A549 (cell line): Measurements from ENCODE around the gene AQP10. TPM values are rescaled to one million over a fixed set of nuclear protein-coding genes. Genes with fewer than 3 reads are reported as not detected.

Experiments used
- ATAC-seq, 2 experiments: fragments of 200-7000 bp in 1 of 2; fragments of >200 bp in 1 of 2; cut with Nextera tagmentation in 1 of 2; cut with Tn5 transposase in 1 of 2; 3 replicates each; pipeline versions ENCODE4 v1.8.0 to v1.9.1; 2018 to 2020; ENCODE audit warnings: mild to moderate bottlenecking in 1 of 2, moderate library complexity in 1 of 2
- CTCF ChIA-PET: fragments of 300-600 bp; sonication (Branson Sonifier 250); formaldehyde crosslinking; extraction: SDS; loops from one replicate; lab custom pipeline; 2021; ENCODE audit warnings: antibody characterized with exemption, inconsistent platforms; lab: Yijun Ruan, JAX
- POLR2A ChIA-PET: fragments of 350-600 bp; formaldehyde crosslinking; extraction: SDS; loops from one replicate; lab custom pipeline; 2021; ENCODE audit warnings: antibody characterized with exemption, inconsistent platforms; lab: Yijun Ruan, JAX
- DNase-seq, 2 experiments: peaks; one replicate each; pipeline versions ENCODE4 v3.0.0 to v3.0.0-alpha.2; 2011 to 2016; ENCODE audit warnings: low read depth in 1 of 2, low spot score in 1 of 2
- FAIRE-seq: peaks from 2 replicates; lab custom pipeline; 2011; peaks lifted over from hg19 to GRCh38; lab: Jason Lieb, UNC
- H3K27ac ChIP-seq, 2 experiments: fragments of >200 bp; sonication (Bioruptor Twin); formaldehyde crosslinking; 3 replicates each; pipeline ENCODE4 v1.5.1; 2016 to 2017
- H3K4me1 ChIP-seq: fragments of >200 bp; sonication (Bioruptor Twin); formaldehyde crosslinking; 3 replicates; pipeline ENCODE4 v1.6.1; 2016
- H3K4me2 ChIP-seq: fragments of >200 bp; sonication (Bioruptor Twin); formaldehyde crosslinking; 3 replicates; pipeline ENCODE4 v1.6.1; 2016
- H3K4me3 ChIP-seq: fragments of >200 bp; sonication (Bioruptor Twin); formaldehyde crosslinking; 3 replicates; pipeline ENCODE4 v1.5.1; 2016
- H3K9me3 ChIP-seq: fragments of >200 bp; sonication (Bioruptor Twin); formaldehyde crosslinking; 3 replicates; pipeline ENCODE4 v1.6.1; 2016
- CBX8 ChIP-seq: fragments of 200-600 bp; sonication (generic); IDR thresholded peaks from 2 replicates; pipeline ENCODE4 v1.6.1; 2016
- CEBPB ChIP-seq, 2 experiments: fragments of >200 bp in 1 of 2; sonication (Bioruptor Twin) in 1 of 2; formaldehyde crosslinking in 1 of 2; IDR thresholded peaks; 2 replicates each; pipeline ENCODE4 v1.6.1; 2012 to 2016
- CHD2 ChIP-seq: fragments of 150-350 bp; IDR thresholded peaks from 2 replicates; pipeline ENCODE4 v1.6.1; 2014; ENCODE audit warnings: low read length; ENCODE audit not compliant: partially characterized antibody
- EHF ChIP-seq: fragments of 250-450 bp; sonication (Bioruptor Pico); IDR thresholded peaks from 2 replicates; pipeline ENCODE4 v1.5.0; 2020; ENCODE audit warnings: mild to moderate bottlenecking
- FOXS1 ChIP-seq: fragments of 250-450 bp; sonication (Bioruptor Pico); IDR thresholded peaks from 2 replicates; pipeline ENCODE4 v1.5.0; 2020; ENCODE audit warnings: mild to moderate bottlenecking, moderate library complexity
- GATA3 ChIP-seq: IDR thresholded peaks from 2 replicates; pipeline ENCODE4 v1.6.1; 2012; ENCODE audit warnings: borderline replicate concordance
- HEYL ChIP-seq: fragments of 250-450 bp; sonication (Bioruptor Pico); IDR thresholded peaks from 2 replicates; pipeline ENCODE4 v1.8.0; 2021; ENCODE audit warnings: mild to moderate bottlenecking, moderate library complexity
- HOXA7 ChIP-seq: fragments of 250-450 bp; sonication (Bioruptor Pico); IDR thresholded peaks from 2 replicates; pipeline ENCODE4 v1.5.0; 2020; ENCODE audit warnings: mild to moderate bottlenecking, moderate library complexity
- JUN ChIP-seq, 2 experiments: fragments of >200 bp; sonication (Bioruptor Twin); formaldehyde crosslinking; IDR thresholded peaks; 2 replicates in 1 of 2; 3 replicates in 1 of 2; pipeline ENCODE4 v1.6.1; 2016 to 2017
- KDM5A ChIP-seq: fragments of 200-600 bp; sonication (generic); IDR thresholded peaks from 2 replicates; pipeline ENCODE4 v1.6.1; 2016; ENCODE audit warnings: antibody characterized with exemption, mild to moderate bottlenecking
- NR3C1 ChIP-seq: fragments of >200 bp; sonication (Bioruptor Twin); formaldehyde crosslinking; IDR thresholded peaks from 3 replicates; pipeline ENCODE4 v1.6.1; 2017
- PHF8 ChIP-seq: fragments of 200-600 bp; sonication (generic); IDR thresholded peaks from 2 replicates; pipeline ENCODE4 v1.6.1; 2016; ENCODE audit warnings: low read depth, mild to moderate bottlenecking, antibody characterized with exemption, moderate library complexity, borderline replicate concordance
- POLR2A ChIP-seq: IDR thresholded peaks from 2 replicates; pipeline ENCODE4 v1.6.1; 2012; ENCODE audit warnings: mild to moderate bottlenecking, low read length
- RCOR1 ChIP-seq: fragments of 150-350 bp; IDR thresholded peaks from 2 replicates; pipeline ENCODE4 v1.6.1; 2014; ENCODE audit warnings: antibody characterized with exemption, low read length, low read depth
- ZSCAN20 ChIP-seq: fragments of 250-450 bp; sonication (Bioruptor Pico); IDR thresholded peaks from 2 replicates; pipeline ENCODE4 v1.8.0; 2022; ENCODE audit warnings: mild to moderate bottlenecking, moderate library complexity
- WGBS: methylation state at CpG from one replicate; pipeline ENCODE4 v1.1.6; 2017; ENCODE audit errors: missing lambda C conversion rate; 5-methylcytosine and 5-hydroxymethylcytosine counted together
- polyA plus RNA-seq, 4 experiments: library from polyadenylated mRNA; depleted of rRNA in 3 of 4; stranded (reverse); fragments of >200 nt; fragmentation: RNase III in 1 of 4; extraction: RNeasy Plus Mini Kit Qiagen cat#74134 plus additional on column Dnase treatment in 1 of 4; gene quantifications; 2 replicates in 3 of 4; 3 replicates in 1 of 4; pipeline ENCODE4 v1.2.3, GENCODE V29; 2011 to 2017
- TF ChIP-seq, protein P1 (sequence below): fragments of 250-450 bp; sonication (Bioruptor Pico); IDR thresholded peaks from 2 replicates; pipeline ENCODE4 v1.5.0; 2021; ENCODE audit warnings: mild to moderate bottlenecking, moderate library complexity, borderline replicate concordance
- TF ChIP-seq, protein P2 (sequence below): IDR thresholded peaks from 2 replicates; pipeline ENCODE4 v1.6.1; 2012
- TF ChIP-seq, protein P3 (sequence below): IDR thresholded peaks from 2 replicates; pipeline ENCODE4 v1.6.1; 2012; ENCODE audit warnings: low read depth, borderline replicate concordance

The AQP10 gene
- polyA plus RNA-seq, 2 of the 4 experiments (the other 2 are of a cell fraction): not detected

DNA sequence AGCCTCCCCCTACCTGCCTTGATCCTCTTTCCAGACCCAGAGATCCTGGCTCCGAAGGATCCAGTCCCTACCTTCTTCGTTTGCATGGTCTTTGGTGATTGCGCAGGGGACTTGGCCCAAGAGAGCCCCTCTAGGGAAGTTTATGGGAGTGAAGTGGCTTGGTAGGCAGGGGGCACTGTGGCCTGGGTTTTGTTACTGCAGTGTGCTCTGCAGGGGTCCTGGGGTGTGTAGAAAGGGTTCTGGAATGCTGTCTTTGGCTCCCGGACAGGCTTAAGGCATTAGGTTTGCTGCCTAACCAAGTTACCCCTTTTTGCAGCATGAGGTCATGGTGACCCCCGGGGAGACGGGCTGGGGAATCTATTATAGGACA, 8.2 kb downstream of the AQP10 start:
- FAIRE-seq (no peak), ATAC-seq (no peak), DNase-seq (no peak)
- ChIA-PET CTCF (interaction anchor here (1.0 to 13.9 kb wide), 5 partner anchors 13 to 152 kb away, joined by 3 to 268 read pairs (median 3); no protein-coding TSS in a partner anchor), POLR2A (no interaction called here)
- Histone ChIP-seq H3K4me2 (no peak overlapping the region), H3K27ac (no peak overlapping the region), H3K4me3 (no peak overlapping the region), H3K9me3 (no peaks in the 10 kb centered on the region), H3K4me1 (peaks cover 16% of the 10 kb centered on the region)
- WGBS: 100% methylated on average over 3 of the region's 6 CpGs
- TF ChIP-seq CHD2: no peak

DNA sequence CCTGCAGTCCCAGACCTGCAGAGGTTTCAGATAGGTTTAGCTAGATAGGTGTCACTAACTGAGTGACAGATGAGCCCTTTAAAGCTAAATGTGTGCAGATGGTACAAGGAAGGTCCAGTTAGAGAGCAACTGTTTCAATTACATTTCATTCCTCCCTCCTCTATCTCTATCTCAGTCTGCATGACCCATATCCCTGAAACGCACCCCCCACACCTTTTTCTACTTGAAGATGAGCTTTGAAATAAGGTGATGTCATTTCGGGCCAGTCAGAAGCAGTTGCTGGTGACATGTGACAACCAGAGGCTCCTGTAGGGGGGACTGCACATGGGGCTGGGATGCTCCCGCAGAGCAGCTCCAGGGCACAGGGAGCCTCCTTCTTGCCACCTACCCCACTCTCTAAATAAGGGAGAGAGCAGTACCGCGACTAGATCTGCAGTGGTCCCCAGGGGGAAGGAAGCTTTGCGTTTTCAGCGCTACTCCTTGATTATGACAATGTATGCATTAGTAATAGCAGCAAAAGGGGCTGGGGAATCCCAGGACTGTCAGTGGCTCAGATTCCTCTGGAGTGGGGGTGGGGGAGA, 8.7 kb downstream of the AQP10 start:
- TF ChIP-seq, protein P1, sequence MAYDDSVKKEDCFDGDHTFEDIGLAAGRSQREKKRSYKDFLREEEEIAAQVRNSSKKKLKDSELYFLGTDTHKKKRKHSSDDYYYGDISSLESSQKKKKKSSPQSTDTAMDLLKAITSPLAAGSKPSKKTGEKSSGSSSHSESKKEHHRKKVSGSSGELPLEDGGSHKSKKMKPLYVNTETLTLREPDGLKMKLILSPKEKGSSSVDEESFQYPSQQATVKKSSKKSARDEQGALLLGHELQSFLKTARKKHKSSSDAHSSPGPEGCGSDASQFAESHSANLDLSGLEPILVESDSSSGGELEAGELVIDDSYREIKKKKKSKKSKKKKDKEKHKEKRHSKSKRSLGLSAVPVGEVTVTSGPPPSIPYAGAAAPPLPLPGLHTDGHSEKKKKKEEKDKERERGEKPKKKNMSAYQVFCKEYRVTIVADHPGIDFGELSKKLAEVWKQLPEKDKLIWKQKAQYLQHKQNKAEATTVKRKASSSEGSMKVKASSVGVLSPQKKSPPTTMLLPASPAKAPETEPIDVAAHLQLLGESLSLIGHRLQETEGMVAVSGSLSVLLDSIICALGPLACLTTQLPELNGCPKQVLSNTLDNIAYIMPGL (CRISPR knock-in tag): no peak
- TF ChIP-seq CBX8: no peak
- TF ChIP-seq KDM5A: no peak
- TF ChIP-seq HOXA7 (CRISPR knock-in tag): no peak
- no peak for TF ChIP-seq PHF8
- no peak for TF ChIP-seq EHF (CRISPR knock-in tag)
- no peak for TF ChIP-seq NR3C1
- no peak for TF ChIP-seq GATA3
- TF ChIP-seq HEYL (CRISPR knock-in tag): no peak
- no peak for TF ChIP-seq FOXS1 (CRISPR knock-in tag)
- TF ChIP-seq, protein P2, sequence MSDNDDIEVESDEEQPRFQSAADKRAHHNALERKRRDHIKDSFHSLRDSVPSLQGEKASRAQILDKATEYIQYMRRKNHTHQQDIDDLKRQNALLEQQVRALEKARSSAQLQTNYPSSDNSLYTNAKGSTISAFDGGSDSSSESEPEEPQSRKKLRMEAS: no peak
- TF ChIP-seq CEBPB (IDR thresholded peaks at IDR 0.05): no peak
- TF ChIP-seq RCOR1: no peak
- no peak for TF ChIP-seq ZSCAN20 (CRISPR knock-in tag)
- TF ChIP-seq, protein P3, sequence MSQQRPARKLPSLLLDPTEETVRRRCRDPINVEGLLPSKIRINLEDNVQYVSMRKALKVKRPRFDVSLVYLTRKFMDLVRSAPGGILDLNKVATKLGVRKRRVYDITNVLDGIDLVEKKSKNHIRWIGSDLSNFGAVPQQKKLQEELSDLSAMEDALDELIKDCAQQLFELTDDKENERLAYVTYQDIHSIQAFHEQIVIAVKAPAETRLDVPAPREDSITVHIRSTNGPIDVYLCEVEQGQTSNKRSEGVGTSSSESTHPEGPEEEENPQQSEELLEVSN: no peak
- TF ChIP-seq, all 56 proteins: peak for 0
- no peak for DNase-seq
- no peak for ATAC-seq
- H3K27ac ChIP-seq: no peak overlapping the region
- FAIRE-seq: no peak
- CTCF ChIA-PET: interaction anchor here (1.0 to 13.9 kb wide), 5 partner anchors 13 to 152 kb away, joined by 3 to 268 read pairs (median 3); no protein-coding TSS in a partner anchor
- peaks cover 22% of the 10 kb centered on the region for H3K4me1 ChIP-seq
- no peak overlapping the region for H3K4me2 ChIP-seq
- POLR2A ChIA-PET: no interaction called here
- H3K9me3 ChIP-seq: no peaks in the 10 kb centered on the region
- WGBS: 92% methylated on average over 7 of the region's 7 CpGs
- no peak overlapping the region for H3K4me3 ChIP-seq

DNA sequence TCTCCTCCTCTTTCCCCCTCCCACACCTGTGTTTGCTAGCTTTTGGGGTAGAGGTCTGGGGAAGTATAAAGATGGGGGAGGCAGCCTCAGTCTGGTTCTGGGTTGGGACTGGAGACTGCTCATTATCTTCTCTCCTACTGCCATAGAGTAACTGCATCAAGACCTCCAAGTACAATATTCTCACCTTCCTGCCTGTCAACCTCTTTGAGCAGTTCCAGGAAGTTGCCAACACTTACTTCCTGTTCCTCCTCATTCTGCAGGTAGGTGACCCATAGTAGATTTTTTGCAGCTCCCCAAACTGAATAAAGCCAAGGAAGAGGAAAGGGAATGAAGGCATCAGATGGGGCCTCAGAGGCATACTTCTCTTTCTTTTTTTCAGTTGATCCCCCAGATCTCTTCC, 9.8 kb downstream of the AQP10 start:
- Histone ChIP-seq H3K9me3 (no peaks in the 10 kb centered on the region), H3K27ac (no peak overlapping the region), H3K4me3 (no peak overlapping the region), H3K4me1 (peaks cover 26% of the 10 kb centered on the region), H3K4me2 (no peak overlapping the region)
- no peak for DNase-seq
- no peak for FAIRE-seq
- POLR2A ChIA-PET: no interaction called here
- no peak for ATAC-seq
- TF ChIP-seq POLR2A (no peak), JUN (IDR thresholded peaks at IDR 0.05) (no peak), GATA3 (no peak)
- TF ChIP-seq, all 56 proteins: peak for 0
- CTCF ChIA-PET: interaction anchor here (0.6 to 13.9 kb wide), 4 partner anchors 11 to 53 kb away, joined by 3 to 268 read pairs (median 4); no protein-coding TSS in a partner anchor
